Measurements from ENCODE around the gene ATP2B1. TPM values are rescaled to one million over a fixed set of nuclear protein-coding genes. Genes with fewer than 3 reads are reported as not detected.

ATP2B1 gene
- total RNA-seq, 3 donors from 2014 or later, result 48.4 to 83.2 (median 60.2) TPM

GRCh38 chr12:89556976-89557375 is 151.7 kb downstream of the ATP2B1 start:
- TF ChIP-seq CTCF (IDR thresholded peaks at IDR 0.05), result no peak
- DNase-seq (no peak), ATAC-seq (peak; percentile 21)
- H3K4me3 ChIP-seq, result no peak overlapping the region
- intact Hi-C loops (cut with DNase I, micrococcal nuclease), result no loop called here
- no peaks in the 10 kb centered on the region for H3K9me3 ChIP-seq
- no peaks in the 10 kb centered on the region for H3K4me1 ChIP-seq (ENCODE audit: low read depth)
- H3K36me3 ChIP-seq (ENCODE audit: low read depth), result no peaks in the 10 kb centered on the region

GRCh38 chr12:89552376-89552775 is 156.3 kb downstream of the ATP2B1 start:
- Histone ChIP-seq H3K4me3 (no peak overlapping the region), H3K36me3 (ENCODE audit: low read depth) (no peaks in the 10 kb centered on the region), H3K4me1 (ENCODE audit: low read depth) (no peaks in the 10 kb centered on the region), H3K9me3 (no peaks in the 10 kb centered on the region)
- DNase-seq, result no peak
- intact Hi-C loops (cut with DNase I, micrococcal nuclease), result no loop called here
- no peak for ATAC-seq
- no peak for TF ChIP-seq CTCF (IDR thresholded peaks at IDR 0.05)

GRCh38 chr12:89551747-89552146 is 156.9 kb downstream of the ATP2B1 start:
- ATAC-seq (no peak), DNase-seq (no peak)
- intact Hi-C loops (cut with DNase I, micrococcal nuclease), result no loop called here
- TF ChIP-seq CTCF (IDR thresholded peaks at IDR 0.05), result no peak
- Histone ChIP-seq H3K4me3 (no peak overlapping the region), H3K9me3 (no peaks in the 10 kb centered on the region), H3K4me1 (ENCODE audit: low read depth) (no peaks in the 10 kb centered on the region), H3K36me3 (ENCODE audit: low read depth) (no peaks in the 10 kb centered on the region)

- intact Hi-C loops (cut with DNase I, micrococcal nuclease), result loop anchor here in 1 of 2 donors (10.0 kb wide), 1 partner anchor 418 kb away; no protein-coding TSS in a partner anchor
- TF ChIP-seq CTCF (IDR thresholded peaks at IDR 0.05), result no peak
- Histone ChIP-seq H3K9me3 (no peaks in the 10 kb centered on the region), H3K4me3 (no peak overlapping the region), H3K4me1 (ENCODE audit: low read depth) (peaks cover 8% of the 10 kb centered on the region), H3K36me3 (ENCODE audit: low read depth) (no peaks in the 10 kb centered on the region)
- ATAC-seq, result no peak
- DNase-seq, result no peak
These were observed 161.5 kb downstream of the ATP2B1 start for GRCh38 chr12:89547101-89547500.

- ATAC-seq, result no peak
- Histone ChIP-seq H3K4me3 (no peak overlapping the region), H3K36me3 (ENCODE audit: low read depth) (no peaks in the 10 kb centered on the region), H3K4me1 (ENCODE audit: low read depth) (peaks cover 8% of the 10 kb centered on the region), H3K9me3 (no peaks in the 10 kb centered on the region)
- DNase-seq, result no peak
- intact Hi-C loops (cut with DNase I, micrococcal nuclease), result loop anchor here in 1 of 2 donors (10.0 kb wide), 1 partner anchor 419 kb away; no protein-coding TSS in a partner anchor
- no peak for TF ChIP-seq CTCF (IDR thresholded peaks at IDR 0.05)
These were observed 162.5 kb downstream of the ATP2B1 start for GRCh38 chr12:89546151-89546550.

GRCh38 chr12:89544681-89545184 is 163.9 kb downstream of the ATP2B1 start:
- no peak for TF ChIP-seq CTCF (IDR thresholded peaks at IDR 0.05)

More at GRCh38 chr12:89544681-89545184, 163.9 kb downstream of the ATP2B1 start:
- DNase-seq (peak in 2 of 3 donors; percentile 35 to 51), ATAC-seq (peak; percentile 48)
- intact Hi-C loops (cut with DNase I, micrococcal nuclease), result loop anchor here in 1 of 2 donors (5.0 to 10.0 kb wide), 2 partner anchors 420 to 558 kb away; no protein-coding TSS in a partner anchor
- Histone ChIP-seq H3K4me1 (ENCODE audit: low read depth) (peaks cover 8% of the 10 kb centered on the region), H3K4me3 (no peak overlapping the region), H3K9me3 (no peaks in the 10 kb centered on the region), H3K36me3 (ENCODE audit: low read depth) (no peaks in the 10 kb centered on the region)
